ENCODE measurements around the gene ZP1. TPM values are rescaled to one million over a fixed set of nuclear protein-coding genes. Genes with fewer than 3 reads are reported as not detected.

ZP1 gene
- total RNA-seq, 2 experiments from 2014 or later: not detected

DNA sequence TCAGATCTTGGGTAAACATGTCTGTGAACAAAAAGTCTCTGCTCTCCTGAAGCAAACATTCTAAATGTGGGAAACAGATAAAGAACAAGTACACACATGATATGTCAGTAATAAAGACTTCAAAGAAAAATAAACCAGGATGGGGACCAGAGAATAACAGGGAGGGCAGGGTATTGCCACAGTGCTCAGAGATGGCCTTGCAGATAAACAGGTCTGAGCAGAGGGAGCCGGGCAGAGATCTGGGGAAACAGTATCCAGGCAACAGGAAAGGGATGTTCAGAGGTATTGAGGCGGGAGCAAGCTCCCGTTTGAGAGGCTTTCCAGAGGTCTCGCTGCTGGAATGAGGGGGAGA is 22.5 kb upstream of the ZP1 start:
- peaks cover 54% of the 10 kb centered on the region for H3K79me2 ChIP-seq (ENCODE audit: insufficient read depth, low read depth, low read length)
- ChIA-PET POLR2A (no interaction called here), CTCF (ENCODE audit: unreplicated experiment) (no interaction called here)
- peak overlapping the region; percentile 98 for H3K4me2 ChIP-seq (ENCODE audit: low read length)
- H3K9me2 ChIP-seq (ENCODE audit: insufficient read depth, low read length): no peaks in the 10 kb centered on the region
- peaks cover 23% of the 10 kb centered on the region for H3K4me1 ChIP-seq (ENCODE audit: insufficient read depth, low read length, poor library complexity, severe bottlenecking)
- H3K4me3 ChIP-seq (ENCODE audit: low read depth, low read length, poor library complexity, severe bottlenecking): peak overlapping the region; percentile 81
- intact Hi-C loops (cut with micrococcal nuclease; ENCODE audit: unreplicated experiment): no loop called here
- BruUV-seq (replicated peaks): no TSS peak
- H3K27ac ChIP-seq (ENCODE audit: low read depth, low read length, poor library complexity, severe bottlenecking): no peak overlapping the region
- H3K9me3 ChIP-seq (ENCODE audit: low read length): no peaks in the 10 kb centered on the region
- H3K36me3 ChIP-seq (ENCODE audit: insufficient read depth, low read length): peaks cover 55% of the 10 kb centered on the region
- DNase-seq (ENCODE audit: low spot score): no peak
- TF ChIP-seq, protein P1, sequence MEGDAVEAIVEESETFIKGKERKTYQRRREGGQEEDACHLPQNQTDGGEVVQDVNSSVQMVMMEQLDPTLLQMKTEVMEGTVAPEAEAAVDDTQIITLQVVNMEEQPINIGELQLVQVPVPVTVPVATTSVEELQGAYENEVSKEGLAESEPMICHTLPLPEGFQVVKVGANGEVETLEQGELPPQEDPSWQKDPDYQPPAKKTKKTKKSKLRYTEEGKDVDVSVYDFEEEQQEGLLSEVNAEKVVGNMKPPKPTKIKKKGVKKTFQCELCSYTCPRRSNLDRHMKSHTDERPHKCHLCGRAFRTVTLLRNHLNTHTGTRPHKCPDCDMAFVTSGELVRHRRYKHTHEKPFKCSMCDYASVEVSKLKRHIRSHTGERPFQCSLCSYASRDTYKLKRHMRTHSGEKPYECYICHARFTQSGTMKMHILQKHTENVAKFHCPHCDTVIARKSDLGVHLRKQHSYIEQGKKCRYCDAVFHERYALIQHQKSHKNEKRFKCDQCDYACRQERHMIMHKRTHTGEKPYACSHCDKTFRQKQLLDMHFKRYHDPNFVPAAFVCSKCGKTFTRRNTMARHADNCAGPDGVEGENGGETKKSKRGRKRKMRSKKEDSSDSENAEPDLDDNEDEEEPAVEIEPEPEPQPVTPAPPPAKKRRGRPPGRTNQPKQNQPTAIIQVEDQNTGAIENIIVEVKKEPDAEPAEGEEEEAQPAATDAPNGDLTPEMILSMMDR (conservative IDR thresholded peaks at IDR 0.05; ENCODE audit: low read length): no peak
- no peak for TF ChIP-seq EZH2phosphoT487 (IDR thresholded peaks at IDR 0.05; ENCODE audit: borderline replicate concordance, low read depth, low read length)
- H4K20me1 ChIP-seq (ENCODE audit: insufficient read depth, low read length): peaks cover 16% of the 10 kb centered on the region
- H2AFZ ChIP-seq (ENCODE audit: low read length): no peak overlapping the region

DNA sequence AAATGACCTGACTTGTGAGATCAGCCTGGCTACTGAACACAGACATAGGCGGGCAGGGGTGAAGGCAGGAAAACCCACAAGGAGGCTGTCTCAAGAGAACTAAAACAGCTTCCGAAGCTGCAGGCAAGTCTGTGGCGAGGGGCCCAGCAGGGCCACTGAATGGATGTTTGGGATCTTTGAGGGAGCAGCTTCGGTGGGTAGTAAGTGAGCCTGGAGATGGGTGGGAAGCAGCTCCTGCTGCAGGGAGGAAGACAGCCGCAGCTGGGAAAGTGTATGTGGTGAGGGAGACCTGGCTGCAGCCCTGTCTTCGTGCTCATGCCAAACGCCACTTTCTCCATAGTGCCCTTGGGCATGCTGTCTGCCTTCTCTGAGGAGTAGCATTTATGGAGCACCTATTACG is 22.0 kb upstream of the ZP1 start:
- CTCF ChIA-PET (ENCODE audit: unreplicated experiment): no interaction called here
- no TSS peak for BruUV-seq (replicated peaks)
- no peak for DNase-seq (ENCODE audit: low spot score)
- Histone ChIP-seq H3K79me2 (ENCODE audit: insufficient read depth, low read depth, low read length) (peaks cover 54% of the 10 kb centered on the region), H3K4me1 (ENCODE audit: insufficient read depth, low read length, poor library complexity, severe bottlenecking) (peaks cover 23% of the 10 kb centered on the region), H3K9me2 (ENCODE audit: insufficient read depth, low read length) (no peaks in the 10 kb centered on the region), H3K9me3 (ENCODE audit: low read length) (no peaks in the 10 kb centered on the region), H3K4me3 (ENCODE audit: low read depth, low read length, poor library complexity, severe bottlenecking) (peak overlapping the region; percentile 81), H4K20me1 (ENCODE audit: insufficient read depth, low read length) (peaks cover 16% of the 10 kb centered on the region), H2AFZ (ENCODE audit: low read length) (no peak overlapping the region), H3K4me2 (ENCODE audit: low read length) (peak overlapping the region; percentile 98), H3K27ac (ENCODE audit: low read depth, low read length, poor library complexity, severe bottlenecking) (no peak overlapping the region), H3K36me3 (ENCODE audit: insufficient read depth, low read length) (peaks cover 60% of the 10 kb centered on the region)
- intact Hi-C loops (cut with micrococcal nuclease; ENCODE audit: unreplicated experiment): no loop called here
- TF ChIP-seq, protein P1 (conservative IDR thresholded peaks at IDR 0.05; ENCODE audit: low read length): no peak
- TF ChIP-seq EZH2phosphoT487 (IDR thresholded peaks at IDR 0.05; ENCODE audit: borderline replicate concordance, low read depth, low read length): no peak
- POLR2A ChIA-PET: no interaction called here

DNA sequence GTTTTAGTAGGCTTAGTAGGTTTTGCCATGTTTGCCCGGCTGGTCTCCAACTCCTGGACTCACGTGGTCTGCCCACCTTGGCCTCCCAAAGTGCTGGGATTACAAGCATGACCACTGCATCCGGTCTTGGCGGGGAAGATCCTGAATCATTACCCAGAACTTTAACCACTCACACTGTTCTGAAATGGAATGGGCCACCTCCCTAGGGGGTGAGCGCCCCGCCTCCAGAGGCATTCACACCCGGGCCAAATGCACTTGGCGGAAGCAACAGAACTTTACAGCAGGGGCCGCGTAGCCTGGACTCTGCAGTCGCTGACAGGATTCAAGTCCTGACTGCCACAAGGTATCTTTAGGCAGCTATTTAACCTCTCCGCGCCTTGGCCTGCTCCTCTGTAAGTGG is 20.1 kb upstream of the ZP1 start:
- ChIA-PET CTCF (ENCODE audit: unreplicated experiment) (no interaction called here), POLR2A (no interaction called here)
- H3K4me2 ChIP-seq (ENCODE audit: low read length): no peak overlapping the region
- no peak overlapping the region for H2AFZ ChIP-seq (ENCODE audit: low read length)
- no TSS peak for BruUV-seq (replicated peaks)
- H3K79me2 ChIP-seq (ENCODE audit: insufficient read depth, low read depth, low read length): peaks cover 50% of the 10 kb centered on the region
- peaks cover 18% of the 10 kb centered on the region for H3K4me1 ChIP-seq (ENCODE audit: insufficient read depth, low read length, poor library complexity, severe bottlenecking)
- peaks cover 79% of the 10 kb centered on the region for H3K36me3 ChIP-seq (ENCODE audit: insufficient read depth, low read length)
- H3K27ac ChIP-seq (ENCODE audit: low read depth, low read length, poor library complexity, severe bottlenecking): no peak overlapping the region
- DNase-seq (ENCODE audit: low spot score): no peak
- H4K20me1 ChIP-seq (ENCODE audit: insufficient read depth, low read length): peaks cover 16% of the 10 kb centered on the region
- H3K4me3 ChIP-seq (ENCODE audit: low read depth, low read length, poor library complexity, severe bottlenecking): no peak overlapping the region
- H3K9me2 ChIP-seq (ENCODE audit: insufficient read depth, low read length): no peaks in the 10 kb centered on the region
- no peaks in the 10 kb centered on the region for H3K9me3 ChIP-seq (ENCODE audit: low read length)
- intact Hi-C loops (cut with micrococcal nuclease; ENCODE audit: unreplicated experiment): no loop called here
- TF ChIP-seq, protein P1 (conservative IDR thresholded peaks at IDR 0.05; ENCODE audit: low read length): no peak
- TF ChIP-seq EZH2phosphoT487 (IDR thresholded peaks at IDR 0.05; ENCODE audit: borderline replicate concordance, low read depth, low read length): no peak

Data from OCI-LY7 (cell line).